HG03457 (cell line): ENCODE measurements around the gene PAK6.

Experiments used
- ATAC-seq: cut with Tn5 transposase; IDR thresholded peaks from one replicate; pipeline ENCODE4 v1.9.1; 2021; ENCODE audit warnings: moderate number of reproducible peaks; ENCODE audit not compliant: unreplicated experiment

Gene PAK6

GRCh38 chr15:40290918-40291574 lies 52.2 kb downstream of the PAK6 start:
- no peak for ATAC-seq

GRCh38 chr15:40292246-40292645 lies 53.4 kb downstream of the PAK6 start:
- ATAC-seq, result no peak

GRCh38 chr15:40293006-40293405 lies 54.1 kb downstream of the PAK6 start:
- ATAC-seq, result no peak

GRCh38 chr15:40293905-40294895 lies 55.3 kb downstream of the PAK6 start:
- no peak for ATAC-seq

- ATAC-seq, result no peak
These were observed 56.4 kb downstream of the PAK6 start for GRCh38 chr15:40295297-40295696.

GRCh38 chr15:40295877-40296560 lies 57.2 kb downstream of the PAK6 start:
- ATAC-seq, result no peak

GRCh38 chr15:40296561-40297230 lies 57.8 kb downstream of the PAK6 start:
- ATAC-seq, result no peak

- no peak for ATAC-seq
These were observed 58.5 kb downstream of the PAK6 start for GRCh38 chr15:40297356-40297755.

GRCh38 chr15:40298216-40298935 lies 59.5 kb downstream of the PAK6 start:
- ATAC-seq, result no peak

GRCh38 chr15:40300367-40300766 lies 61.5 kb downstream of the PAK6 start:
- no peak for ATAC-seq

GRCh38 chr15:40300771-40301170 lies 61.9 kb downstream of the PAK6 start:
- no peak for ATAC-seq

GRCh38 chr15:40301467-40302179 lies 62.8 kb downstream of the PAK6 start:
- ATAC-seq, result no peak

GRCh38 chr15:40302288-40302886 lies 63.5 kb downstream of the PAK6 start:
- no peak for ATAC-seq

- no peak for ATAC-seq
These were observed 64.1 kb downstream of the PAK6 start for GRCh38 chr15:40302981-40303380.

- ATAC-seq, result no peak
These were observed 64.7 kb downstream of the PAK6 start for GRCh38 chr15:40303576-40303975.

GRCh38 chr15:40305281-40305680 lies 66.4 kb downstream of the PAK6 start:
- no peak for ATAC-seq

GRCh38 chr15:40306371-40306770 lies 67.5 kb downstream of the PAK6 start:
- no peak for ATAC-seq

- no peak for ATAC-seq
These were observed 68.0 kb downstream of the PAK6 start for GRCh38 chr15:40306908-40307307.
